K562 (cell line): ENCODE data around the gene SNIP1. TPM values are rescaled to one million over a fixed set of nuclear protein-coding genes. Genes with fewer than 3 reads are reported as not detected.
A peak's percentile ranks its signal among the peaks of the same experiment; 100 is the strongest.

Experiments used
- BDP1 ChIP-seq: IDR thresholded peaks from 3 replicates; pipeline ENCODE4 v1.6.1; 2011; ENCODE audit not compliant: insufficient read length, insufficient read depth
- E4F1 ChIP-seq: fragments of 250-450 bp; sonication (Bioruptor Pico); IDR thresholded peaks from 2 replicates; pipeline ENCODE4 v1.5.0; 2021; ENCODE audit warnings: mild to moderate bottlenecking, borderline replicate concordance
- EHMT2 ChIP-seq: fragments of 450-650 bp; IDR thresholded peaks from 2 replicates; pipeline ENCODE4 v1.6.1; 2018; ENCODE audit warnings: antibody characterized with exemption
- FOS ChIP-seq: IDR thresholded peaks from 3 replicates; pipeline ENCODE4 v1.6.1; 2011; ENCODE audit not compliant: insufficient read length; ENCODE audit errors: extremely low read depth
- FUS ChIP-seq: fragments of 200-400 bp; formaldehyde crosslinking; optimal IDR thresholded peaks from 2 replicates; pipeline ENCODE3; 2017; ENCODE audit warnings: low read depth, low read length
- HNRNPH1 ChIP-seq: fragments of 200-400 bp; formaldehyde crosslinking; optimal IDR thresholded peaks from 2 replicates; pipeline ENCODE3; 2017; ENCODE audit warnings: low read depth, mild to moderate bottlenecking, low read length, moderate library complexity
- MEF2A ChIP-seq: IDR thresholded peaks from 2 replicates; pipeline ENCODE4 v1.6.1; 2011; ENCODE audit warnings: low read depth, mild to moderate bottlenecking, low read length, moderate library complexity; ENCODE audit not compliant: control insufficient read depth
- NCOA6 ChIP-seq: fragments of 450-650 bp; IDR thresholded peaks from 2 replicates; pipeline ENCODE4 v1.6.1; 2017; ENCODE audit warnings: mild to moderate bottlenecking
- RBM15 ChIP-seq: fragments of 200-400 bp; formaldehyde crosslinking; IDR thresholded peaks from 2 replicates; pipeline ENCODE4 v1.6.1; 2018; ENCODE audit warnings: mild to moderate bottlenecking, low read length, moderate library complexity; ENCODE audit not compliant: insufficient read depth
- TCF7 ChIP-seq: sonication (generic); IDR thresholded peaks from 2 replicates; pipeline ENCODE4 v1.6.1; 2016; ENCODE audit warnings: antibody characterized with exemption, borderline replicate concordance
- ZBTB26 ChIP-seq: fragments of 450-650 bp; formaldehyde crosslinking; IDR thresholded peaks from 2 replicates; pipeline ENCODE4 v1.4.0; 2022; ENCODE audit warnings: missing genetic modification characterization
- ZBTB40 ChIP-seq, 2 experiments: fragments of 450-650 bp in 1 of 2; sonication (generic) in 1 of 2; formaldehyde crosslinking in 1 of 2; IDR thresholded peaks; 2 replicates each; pipeline versions ENCODE4 v1.7.1 to v1.9.0; 2016 to 2022; ENCODE audit warnings: inconsistent platforms in 1 of 2, mild to moderate bottlenecking in 1 of 2, missing genetic modification reagents in 1 of 2
- ZNF174 ChIP-seq: fragments of 250-450 bp; sonication (Bioruptor Pico); IDR thresholded peaks from 2 replicates; pipeline ENCODE4 v1.4.0; 2020; ENCODE audit warnings: mild to moderate bottlenecking
- ZNF23 ChIP-seq: fragments of 250-450 bp; sonication (Bioruptor Pico); IDR thresholded peaks from 2 replicates; pipeline ENCODE4 v1.4.0; 2020; ENCODE audit warnings: mild to moderate bottlenecking
- polyA plus RNA-seq, 8 experiments: library from polyadenylated mRNA; depleted of rRNA in 4 of 8; stranded (reverse) in 5 of 8; unstranded in 3 of 8; fragments of >200 nt; fragmentation: Nextera tagmentation in 2 of 8; fragmentation: Illumina TruSeq in 1 of 8; extraction: Ambion mirVana in 2 of 8; extraction: Trizol in 1 of 8; gene quantifications; 2 replicates each; pipeline versions ENCODE4 v1.2.1 to v1.2.3, GENCODE V29; 2011 to 2014; ENCODE audit warnings: inconsistent platforms in 1 of 8, missing spikeins in 1 of 8
- total RNA-seq, 7 experiments: library from RNA; depleted of rRNA in 6 of 7; stranded (reverse); fragments of >200 nt in 6 of 7; fragmentation: Illumina TruSeq in 2 of 7; extraction: Trizol in 2 of 7; gene quantifications; 2 replicates each; pipeline versions ENCODE4 v1.2.1 to v1.2.3, GENCODE V29; 2011 to 2021; ENCODE audit warnings: low replicate concordance in 1 of 7

Gene SNIP1
- total and polyA plus RNA-seq, 9 of the 15 experiments (the other 6 are each of a cell fraction or from before 2014, with no cell fraction given) = 2.9 to 25.9 (median 14.6) TPM

GRCh38 chr1:37514350-37515184 is 39.5 kb downstream of the SNIP1 start, which contains the start of gene MEAF6 (continued):
- no peak for TF ChIP-seq ZBTB40 (IDR thresholded peaks at IDR 0.05)
- no peak for TF ChIP-seq ZBTB40 (CRISPR knock-in tag; IDR thresholded peaks at IDR 0.05)
- TF ChIP-seq RBM15 = no peak
- no peak; the same call in 1 of the 2 replicates for TF ChIP-seq E4F1 (CRISPR knock-in tag)
- TF ChIP-seq ZNF23 (CRISPR knock-in tag) = no peak
- no peak for TF ChIP-seq MEF2A
- TF ChIP-seq BDP1 = no peak
- TF ChIP-seq ZBTB26 (CRISPR knock-in tag) = no peak
- no peak for TF ChIP-seq HNRNPH1
- TF ChIP-seq EHMT2 = no peak
- peak; percentile 64; the same call in 1 of the 2 replicates for TF ChIP-seq TCF7
- TF ChIP-seq NCOA6 = no peak
- TF ChIP-seq ZNF174 (CRISPR knock-in tag) = no peak
- TF ChIP-seq FUS = no peak
- TF ChIP-seq FOS = no peak
